Testis (tissue), 3 donors: ENCODE results near the gene PROM2. TPM values are rescaled to one million over a fixed set of nuclear protein-coding genes. Genes with fewer than 3 reads are reported as not detected.

Experiments used
- DNase-seq: peaks from one replicate; pipeline ENCODE4 v3.0.0-alpha.2; 2019
- H3K27ac ChIP-seq, 2 donors: fragments of 200-600 bp; sonication (generic); one replicate each; pipeline ENCODE4 v1.5.1; 2019
- H3K27me3 ChIP-seq: fragments of 200-600 bp; sonication (generic); one replicate; pipeline ENCODE4 v1.5.1; 2019
- H3K36me3 ChIP-seq: fragments of 200-600 bp; sonication (generic); one replicate; pipeline ENCODE4 v1.5.1; 2017; ENCODE audit warnings: low read depth; ENCODE audit errors: missing control alignments
- H3K4me1 ChIP-seq: fragments of 200-600 bp; sonication (generic); one replicate; pipeline ENCODE4 v1.5.1; 2019
- H3K4me3 ChIP-seq, 2 donors: fragments of 200-600 bp; sonication (generic); one replicate each; pipeline ENCODE4 v1.5.1; 2017 to 2019
- H3K9me3 ChIP-seq: fragments of 200-600 bp; sonication (generic); one replicate; pipeline ENCODE4 v1.5.1; 2017
- CTCF ChIP-seq, 3 experiments: fragments of 450-650 bp in 2 of 3; fragments of 200-600 bp in 1 of 3; sonication (generic) in 1 of 3; IDR thresholded peaks; one replicate each; pipeline ENCODE4 v1.5.1; 2016 to 2019; ENCODE audit warnings: antibody characterized with exemption in 3 of 3, mild to moderate bottlenecking in 2 of 3, moderate library complexity in 1 of 3
- POLR2A ChIP-seq: fragments of 450-650 bp; IDR thresholded peaks from one replicate; pipeline ENCODE4 v1.6.1; 2017; ENCODE audit warnings: antibody characterized with exemption, mild to moderate bottlenecking, moderate library complexity
- WGBS, 2 donors: methylation state at CpG; one replicate each; pipeline ENCODE4 v1.1.5; 2018; 5-methylcytosine and 5-hydroxymethylcytosine counted together
- intact Hi-C: fragments of 100-400 bp; cut with DNase I; formaldehyde crosslinking; loops from one replicate; pipeline ENCODE4 v1.15.1; 2023; ENCODE audit warnings: low total_unique reads
- polyA plus RNA-seq: library from polyadenylated mRNA; stranded (reverse); fragments of 350-450 nt; fragmentation: Illumina TruSeq; extraction: RNeasy Lipid Tissue Mini Kit (QIAGEN cat#74804); gene quantifications from one replicate; pipeline ENCODE4 v1.2.3, GENCODE V29; 2014; ENCODE audit warnings: low read depth, low replicate concordance; ENCODE audit not compliant: insufficient read depth
- total RNA-seq, 2 donors: library from RNA; depleted of rRNA; stranded (reverse); fragments of >200 nt; gene quantifications; one replicate each; pipeline ENCODE4 v1.2.3, GENCODE V29; 2016

PROM2 gene
- total and polyA plus RNA-seq, 3 donors from 2014 or later: 1.3 to 2.4 (median 2.1) TPM

- intact Hi-C loops: no loop called here
- WGBS, 2 donors: 76 to 92% methylated on average over 2 to 11 of the region's 11 CpGs
- Histone ChIP-seq H3K9me3 (no peaks in the 10 kb centered on the region), H3K27ac (no peak overlapping the region), H3K36me3 (no peaks in the 10 kb centered on the region), H3K4me3 (no peak overlapping the region), H3K27me3 (no peaks in the 10 kb centered on the region), H3K4me1 (no peaks in the 10 kb centered on the region)
- DNase-seq: no peak
- no peak for TF ChIP-seq CTCF (IDR thresholded peaks at IDR 0.05)
- no peak for TF ChIP-seq POLR2A
These were observed 46.1 kb downstream of the PROM2 start for GRCh38 chr2:95320344-95320712.

- Histone ChIP-seq H3K36me3 (no peaks in the 10 kb centered on the region), H3K9me3 (no peaks in the 10 kb centered on the region), H3K4me1 (no peaks in the 10 kb centered on the region), H3K27ac (no peak overlapping the region), H3K4me3 (no peak overlapping the region), H3K27me3 (no peaks in the 10 kb centered on the region)
- no peak for DNase-seq
- WGBS, 2 donors: 76 to 85% methylated on average over 16 to 18 of the region's 18 CpGs
- no peak for TF ChIP-seq POLR2A
- intact Hi-C loops: no loop called here
These were observed 46.9 kb downstream of the PROM2 start for GRCh38 chr2:95320986-95321767.

GRCh38 chr2:95323347-95324155, 49.3 kb downstream of the PROM2 start:
- Histone ChIP-seq H3K27ac (no peak overlapping the region), H3K27me3 (no peaks in the 10 kb centered on the region), H3K9me3 (no peaks in the 10 kb centered on the region), H3K36me3 (no peaks in the 10 kb centered on the region), H3K4me1 (no peaks in the 10 kb centered on the region), H3K4me3 (no peak overlapping the region)
- TF ChIP-seq POLR2A (no peak), CTCF (IDR thresholded peaks at IDR 0.05) (peak in 1 of 3 experiments; percentile 47)
- WGBS, 2 donors: 67 to 72% methylated on average over 15 to 26 of the region's 26 CpGs
- intact Hi-C loops: no loop called here
- DNase-seq: peak; percentile 40

- DNase-seq: no peak
- Histone ChIP-seq H3K27ac (no peak overlapping the region), H3K9me3 (no peaks in the 10 kb centered on the region), H3K4me3 (no peak overlapping the region), H3K36me3 (no peaks in the 10 kb centered on the region), H3K4me1 (no peaks in the 10 kb centered on the region), H3K27me3 (no peaks in the 10 kb centered on the region)
- 80 to 85% methylated on average over 6 to 13 of the region's 13 CpGs for WGBS, 2 donors
- intact Hi-C loops: no loop called here
- TF ChIP-seq POLR2A: no peak
- TF ChIP-seq CTCF (IDR thresholded peaks at IDR 0.05): no peak
These were observed 50.8 kb downstream of the PROM2 start for GRCh38 chr2:95325026-95325425.

- no peaks in the 10 kb centered on the region for H3K4me1 ChIP-seq
- DNase-seq: no peak
- no peak overlapping the region for H3K27ac ChIP-seq
- no peak for TF ChIP-seq POLR2A
- no peak for TF ChIP-seq CTCF (IDR thresholded peaks at IDR 0.05)
- no peaks in the 10 kb centered on the region for H3K9me3 ChIP-seq
- H3K4me3 ChIP-seq: no peak overlapping the region
- H3K27me3 ChIP-seq: no peaks in the 10 kb centered on the region
- intact Hi-C loops: no loop called here
- no peaks in the 10 kb centered on the region for H3K36me3 ChIP-seq
- 76 to 80% methylated on average over 10 of the region's 10 CpGs for WGBS, 2 donors
These were observed 51.6 kb downstream of the PROM2 start for GRCh38 chr2:95325590-95326432.
